Thyroid gland (tissue), 4 donors: ENCODE data around the gene OTOP1.
"Not testable (repeated sequence)": the region's sequence is repeated elsewhere in the genome, so short reads cannot be mapped to it uniquely, and the experiment has no call there.

Experiments used
- CTCF ChIP-seq, 6 experiments: fragments of 200-600 bp in 3 of 6; fragments of 450-650 bp in 3 of 6; sonication (generic) in 3 of 6; IDR thresholded peaks; one replicate each; pipeline ENCODE4 v1.5.1; 2016 to 2019; ENCODE audit warnings: antibody characterized with exemption in 6 of 6, mild to moderate bottlenecking in 2 of 6, inconsistent platforms in 1 of 6, moderate library complexity in 1 of 6
- POLR2A ChIP-seq, 2 donors: fragments of 450-650 bp; IDR thresholded peaks; one replicate each; pipeline ENCODE4 v1.6.1; 2017; ENCODE audit warnings: antibody characterized with exemption in 2 of 2, mild to moderate bottlenecking in 2 of 2, moderate library complexity in 1 of 2

GRCh38 chr4:4165701-4166392 is 60.9 kb downstream of the OTOP1 start:
- TF ChIP-seq CTCF, POLR2A (IDR thresholded peaks at IDR 0.05): not testable (repeated sequence)
